WERI-Rb-1 (cell line): Measurements from ENCODE around the gene DEGS1.

ENCODE experiments used
- DNase-seq: peaks from one replicate; pipeline ENCODE4 v3.0.0-alpha.2; 2020
- H3K27ac ChIP-seq: fragments of 250-450 bp; sonication (Bioruptor Pico); 2 replicates; pipeline ENCODE4 v1.5.1; 2020; ENCODE audit warnings: mild to moderate bottlenecking, moderate library complexity
- H3K27me3 ChIP-seq: fragments of 250-450 bp; sonication (Bioruptor Pico); 2 replicates; pipeline ENCODE4 v1.5.1; 2021; ENCODE audit warnings: mild to moderate bottlenecking, low read depth, moderate library complexity; ENCODE audit not compliant: insufficient read depth, severe bottlenecking
- H3K36me3 ChIP-seq: fragments of 250-450 bp; sonication (Bioruptor Pico); 2 replicates; pipeline ENCODE4 v1.5.1; 2020; ENCODE audit warnings: mild to moderate bottlenecking, moderate library complexity
- H3K4me3 ChIP-seq: 2 replicates; pipeline ENCODE4 v1.5.1; 2011; ENCODE audit warnings: low read depth, mild to moderate bottlenecking, control low read depth, low read length
- H3K9me3 ChIP-seq: fragments of 250-450 bp; sonication (Bioruptor Pico); 2 replicates; pipeline ENCODE4 v1.5.1; 2021; ENCODE audit warnings: mild to moderate bottlenecking, moderate library complexity; ENCODE audit not compliant: severe bottlenecking
- CTCF ChIP-seq: IDR thresholded peaks from 2 replicates; pipeline ENCODE4 v1.5.1; 2011; ENCODE audit warnings: low read depth, mild to moderate bottlenecking, control low read depth, inconsistent platforms, low read length

The DEGS1 gene

GRCh38 chr1:224163311-224163710, 19.7 kb upstream of the DEGS1 start:
- no peak for DNase-seq
- Histone ChIP-seq H3K27me3 (no peaks in the 10 kb centered on the region), H3K9me3 (no peaks in the 10 kb centered on the region), H3K4me3 (no peak overlapping the region), H3K36me3 (no peaks in the 10 kb centered on the region), H3K27ac (no peak overlapping the region)
- no peak for TF ChIP-seq CTCF

- H3K27ac ChIP-seq = no peak overlapping the region
- no peaks in the 10 kb centered on the region for H3K27me3 ChIP-seq
- no peak for DNase-seq
- TF ChIP-seq CTCF = no peak
- no peak overlapping the region for H3K4me3 ChIP-seq
- H3K9me3 ChIP-seq = no peaks in the 10 kb centered on the region
- H3K36me3 ChIP-seq = no peaks in the 10 kb centered on the region
Measured at GRCh38 chr1:224168859-224169380, 14.1 kb upstream of the DEGS1 start.

GRCh38 chr1:224169718-224170270, 13.2 kb upstream of the DEGS1 start:
- Histone ChIP-seq H3K27me3 (no peaks in the 10 kb centered on the region), H3K36me3 (no peaks in the 10 kb centered on the region)

GRCh38 chr1:224170343-224170742, 12.7 kb upstream of the DEGS1 start:
- no peak for TF ChIP-seq CTCF
- DNase-seq = no peak
- H3K9me3 ChIP-seq = no peaks in the 10 kb centered on the region
- no peaks in the 10 kb centered on the region for H3K27me3 ChIP-seq
- no peaks in the 10 kb centered on the region for H3K36me3 ChIP-seq
- H3K4me3 ChIP-seq = no peak overlapping the region
- no peak overlapping the region for H3K27ac ChIP-seq

More at GRCh38 chr1:224169718-224170270, 13.2 kb upstream of the DEGS1 start:
- DNase-seq = no peak
- Histone ChIP-seq H3K27ac (no peak overlapping the region), H3K9me3 (no peaks in the 10 kb centered on the region), H3K4me3 (no peak overlapping the region)
- no peak for TF ChIP-seq CTCF

- H3K36me3 ChIP-seq = no peaks in the 10 kb centered on the region
- H3K9me3 ChIP-seq = no peaks in the 10 kb centered on the region
- no peaks in the 10 kb centered on the region for H3K27me3 ChIP-seq
- no peak overlapping the region for H3K27ac ChIP-seq
- no peak overlapping the region for H3K4me3 ChIP-seq
- no peak for DNase-seq
- TF ChIP-seq CTCF = 0 out of 2 replicates have a peak, but pooled peaks have one; percentile 21
Measured at GRCh38 chr1:224170748-224171478, 12.1 kb upstream of the DEGS1 start.
